Hepatocyte (in vitro differentiated cells): Measurements from ENCODE around the gene LPP. TPM values are rescaled to one million over a fixed set of nuclear protein-coding genes. Genes with fewer than 3 reads are reported as not detected.

Experiments used
- DNase-seq: peaks from one replicate; pipeline ENCODE4 v3.0.0-alpha.2; 2016; ENCODE audit warnings: low spot score
- H2AFZ ChIP-seq: fragments of 200-600 bp; sonication (generic); 2 replicates; pipeline ENCODE4 v1.6.0; 2016; ENCODE audit warnings: antibody characterized with exemption, mild to moderate bottlenecking
- H3K27ac ChIP-seq: fragments of 200-600 bp; sonication (generic); 2 replicates; pipeline ENCODE4 v1.5.1; 2016; ENCODE audit warnings: mild to moderate bottlenecking
- H3K27me3 ChIP-seq: fragments of 200-600 bp; sonication (generic); 2 replicates; pipeline ENCODE4 v1.6.1; 2016
- H3K36me3 ChIP-seq: fragments of 200-600 bp; sonication (generic); replicated peaks from 2 replicates; pipeline ENCODE4 v1.5.1; 2016; ENCODE audit warnings: low read depth; ENCODE audit not compliant: insufficient read depth
- H3K4me1 ChIP-seq: fragments of 200-600 bp; sonication (generic); 2 replicates; pipeline ENCODE4 v1.5.1; 2016; ENCODE audit warnings: mild to moderate bottlenecking, moderate library complexity; ENCODE audit not compliant: insufficient read depth
- H3K4me2 ChIP-seq: fragments of 200-600 bp; sonication (generic); 2 replicates; pipeline ENCODE4 v1.6.0; 2016
- H3K4me3 ChIP-seq: fragments of 200-600 bp; sonication (generic); 2 replicates; pipeline ENCODE4 v1.5.1; 2016; ENCODE audit warnings: mild to moderate bottlenecking
- H3K79me2 ChIP-seq: fragments of 200-600 bp; sonication (generic); 2 replicates; pipeline ENCODE4 v1.6.0; 2017; ENCODE audit warnings: mild to moderate bottlenecking
- H3K9me2 ChIP-seq: fragments of 200-600 bp; sonication (generic); replicated peaks from 2 replicates; pipeline ENCODE4 v1.6.0; 2017; ENCODE audit warnings: mild to moderate bottlenecking; ENCODE audit not compliant: insufficient read depth
- H3K9me3 ChIP-seq: fragments of 200-600 bp; sonication (generic); 2 replicates; pipeline ENCODE4 v1.5.1; 2016; ENCODE audit warnings: low read depth, mild to moderate bottlenecking
- H4K20me1 ChIP-seq: fragments of 200-600 bp; sonication (generic); 2 replicates; pipeline ENCODE4 v1.6.0; 2016; ENCODE audit warnings: mild to moderate bottlenecking; ENCODE audit not compliant: insufficient read depth, poor library complexity, severe bottlenecking
- EZH2 ChIP-seq: fragments of 200-600 bp; sonication (generic); IDR thresholded peaks from 2 replicates; pipeline ENCODE4 v1.6.1; 2016; ENCODE audit warnings: antibody characterized with exemption, mild to moderate bottlenecking, borderline replicate concordance
- EZH2phosphoT487 ChIP-seq: fragments of 200-600 bp; sonication (generic); IDR thresholded peaks from one replicate; pipeline ENCODE4 v1.6.1; 2018; ENCODE audit warnings: antibody characterized with exemption, mild to moderate bottlenecking, low read depth, moderate library complexity; ENCODE audit not compliant: unreplicated experiment, severe bottlenecking
- WGBS: methylation state at CpG from one replicate; pipeline ENCODE4 v1.1.6; 2016; ENCODE audit warnings: low lambda C conversion rate; ENCODE audit errors: missing lambda C conversion rate; 5-methylcytosine and 5-hydroxymethylcytosine counted together
- polyA plus RNA-seq: library from polyadenylated mRNA; unstranded; fragments of >200 nt; fragmentation: Nextera tagmentation; extraction: Ambion mirVana; gene quantifications from 2 replicates; pipeline ENCODE4 v1.2.1, GENCODE V29; 2016
- total RNA-seq: library from RNA; depleted of rRNA; stranded (reverse); fragments of >200 nt; gene quantifications from 2 replicates; pipeline ENCODE4 v1.2.3, GENCODE V29; 2014
- TF ChIP-seq, protein P1 (sequence below): fragments of 200-600 bp; sonication (generic); IDR thresholded peaks from 2 replicates; pipeline ENCODE4 v1.5.1; 2016; ENCODE audit warnings: antibody characterized with exemption, mild to moderate bottlenecking; ENCODE audit not compliant: poor library complexity

The LPP gene
- total and polyA plus RNA-seq, 2 experiments from 2014 or later: 53.2 to 73.8 TPM

- H3K4me3 ChIP-seq: no peak overlapping the region
- DNase-seq: no peak
- H3K27me3 ChIP-seq: no peaks in the 10 kb centered on the region
- no peak overlapping the region for H2AFZ ChIP-seq
- H3K4me1 ChIP-seq: no peaks in the 10 kb centered on the region
- H4K20me1 ChIP-seq: no peaks in the 10 kb centered on the region
- WGBS: 62% methylated on average over 8 of the region's 8 CpGs
- no peaks in the 10 kb centered on the region for H3K79me2 ChIP-seq
- no peak overlapping the region for H3K27ac ChIP-seq
- H3K4me2 ChIP-seq: no peak overlapping the region
- TF ChIP-seq, protein P1, sequence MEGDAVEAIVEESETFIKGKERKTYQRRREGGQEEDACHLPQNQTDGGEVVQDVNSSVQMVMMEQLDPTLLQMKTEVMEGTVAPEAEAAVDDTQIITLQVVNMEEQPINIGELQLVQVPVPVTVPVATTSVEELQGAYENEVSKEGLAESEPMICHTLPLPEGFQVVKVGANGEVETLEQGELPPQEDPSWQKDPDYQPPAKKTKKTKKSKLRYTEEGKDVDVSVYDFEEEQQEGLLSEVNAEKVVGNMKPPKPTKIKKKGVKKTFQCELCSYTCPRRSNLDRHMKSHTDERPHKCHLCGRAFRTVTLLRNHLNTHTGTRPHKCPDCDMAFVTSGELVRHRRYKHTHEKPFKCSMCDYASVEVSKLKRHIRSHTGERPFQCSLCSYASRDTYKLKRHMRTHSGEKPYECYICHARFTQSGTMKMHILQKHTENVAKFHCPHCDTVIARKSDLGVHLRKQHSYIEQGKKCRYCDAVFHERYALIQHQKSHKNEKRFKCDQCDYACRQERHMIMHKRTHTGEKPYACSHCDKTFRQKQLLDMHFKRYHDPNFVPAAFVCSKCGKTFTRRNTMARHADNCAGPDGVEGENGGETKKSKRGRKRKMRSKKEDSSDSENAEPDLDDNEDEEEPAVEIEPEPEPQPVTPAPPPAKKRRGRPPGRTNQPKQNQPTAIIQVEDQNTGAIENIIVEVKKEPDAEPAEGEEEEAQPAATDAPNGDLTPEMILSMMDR: no peak
- no peak for TF ChIP-seq EZH2phosphoT487
- TF ChIP-seq EZH2: no peak
- H3K9me3 ChIP-seq: no peaks in the 10 kb centered on the region
- no peaks in the 10 kb centered on the region for H3K9me2 ChIP-seq
- H3K36me3 ChIP-seq: no peaks in the 10 kb centered on the region
Observed at GRCh38 chr3:188870431-188870830, 716.5 kb downstream of the LPP start.

- WGBS: 100% methylated on average over 1 of the region's 1 CpG
- Histone ChIP-seq H3K4me2 (no peak overlapping the region), H3K27ac (no peak overlapping the region), H3K4me3 (no peak overlapping the region), H3K27me3 (no peaks in the 10 kb centered on the region), H3K9me3 (no peaks in the 10 kb centered on the region), H4K20me1 (no peaks in the 10 kb centered on the region), H3K79me2 (no peaks in the 10 kb centered on the region), H2AFZ (no peak overlapping the region), H3K36me3 (no peaks in the 10 kb centered on the region), H3K4me1 (no peaks in the 10 kb centered on the region), H3K9me2 (no peaks in the 10 kb centered on the region)
- no peak for DNase-seq
- no peak for TF ChIP-seq EZH2phosphoT487
- TF ChIP-seq, protein P1: no peak
- no peak for TF ChIP-seq EZH2
Observed at GRCh38 chr3:188874576-188874975, 720.6 kb downstream of the LPP start.

GRCh38 chr3:188875413-188875812 is 721.5 kb downstream of the LPP start:
- H3K4me1 ChIP-seq: no peaks in the 10 kb centered on the region
- H3K9me2 ChIP-seq: no peaks in the 10 kb centered on the region
- H3K36me3 ChIP-seq: no peaks in the 10 kb centered on the region
- WGBS: 91% methylated on average over 1 of the region's 1 CpG
- DNase-seq: no peak
- H3K27ac ChIP-seq: no peak overlapping the region
- H2AFZ ChIP-seq: no peak overlapping the region
- H3K9me3 ChIP-seq: no peaks in the 10 kb centered on the region
- TF ChIP-seq EZH2phosphoT487: no peak
- TF ChIP-seq, protein P1: no peak
- no peak overlapping the region for H3K4me2 ChIP-seq
- H3K4me3 ChIP-seq: no peak overlapping the region
- H4K20me1 ChIP-seq: no peaks in the 10 kb centered on the region
- H3K27me3 ChIP-seq: no peaks in the 10 kb centered on the region
- H3K79me2 ChIP-seq: no peaks in the 10 kb centered on the region

- H3K9me3 ChIP-seq: no peaks in the 10 kb centered on the region
- no peaks in the 10 kb centered on the region for H3K36me3 ChIP-seq
- no peaks in the 10 kb centered on the region for H4K20me1 ChIP-seq
- H3K4me1 ChIP-seq: no peaks in the 10 kb centered on the region
- H3K4me2 ChIP-seq: no peak overlapping the region
- H3K27ac ChIP-seq: no peak overlapping the region
- no peak overlapping the region for H3K4me3 ChIP-seq
- H2AFZ ChIP-seq: no peak overlapping the region
- no peak for DNase-seq
- WGBS: 78% methylated on average over 3 of the region's 3 CpGs
- no peaks in the 10 kb centered on the region for H3K79me2 ChIP-seq
- no peaks in the 10 kb centered on the region for H3K27me3 ChIP-seq
- no peaks in the 10 kb centered on the region for H3K9me2 ChIP-seq
- TF ChIP-seq EZH2: no peak
- TF ChIP-seq EZH2phosphoT487: no peak
- TF ChIP-seq, protein P1: no peak
Observed at GRCh38 chr3:188876370-188876769, 722.4 kb downstream of the LPP start.
